H1 (cell line): Measurements from ENCODE around the gene PTTG2. TPM values are rescaled to one million over a fixed set of nuclear protein-coding genes. Genes with fewer than 3 reads are reported as not detected.

Source experiments
- CHD1 ChIP-seq: IDR thresholded peaks from 2 replicates; pipeline ENCODE4 v1.6.1; 2012; ENCODE audit warnings: low read depth, low read length, improper control_type of control experiment
- KDM5A ChIP-seq: fragments of 200-600 bp; IDR thresholded peaks from 2 replicates; pipeline ENCODE4 v1.7.1; 2012; ENCODE audit warnings: mild to moderate bottlenecking, low read length, inconsistent platforms, mixed read lengths
- PHF8 ChIP-seq: fragments of 200-600 bp; sonication (generic); conservative IDR thresholded peaks from 2 replicates; pipeline ENCODE4 v1.7.1; 2012; ENCODE audit warnings: low read depth, mild to moderate bottlenecking, inconsistent platforms, low read length, moderate library complexity
- RFX5 ChIP-seq: IDR thresholded peaks from 2 replicates; pipeline ENCODE4 v1.6.1; 2011; ENCODE audit warnings: low read depth, low read length, improper control_type of control experiment, borderline replicate concordance
- polyA plus RNA-seq, 7 experiments: library from polyadenylated mRNA; depleted of rRNA in 3 of 7; stranded (reverse) in 5 of 7; unstranded in 2 of 7; fragments of >200 nt in 5 of 7; fragments of 200-250 nt in 2 of 7; gene quantifications; 1 replicate in 5 of 7; 2 replicates in 1 of 7; 4 replicates in 1 of 7; pipeline versions ENCODE4 v1.2.1 to v1.2.3, GENCODE V29; 2011 to 2013; ENCODE audit warnings: missing spikeins in 2 of 7, mixed read lengths in 2 of 7
- total RNA-seq: library from RNA; stranded (reverse); fragmentation: NEBNext Ultra II Directional; extraction: Animal tissue kit (Norgen Biotek cat#: 25700); gene quantifications from 2 replicates; pipeline ENCODE4 v1.2.1, GENCODE V29; 2021
- TF ChIP-seq, protein P1 (sequence below), 3 experiments: IDR thresholded peaks; 1 replicate in 2 of 3; 2 replicates in 1 of 3; pipeline versions ENCODE4 v1.5.1 to v1.6.1; 2011; ENCODE audit warnings: low read length in 3 of 3, mild to moderate bottlenecking in 3 of 3, inconsistent platforms in 2 of 3, low read depth in 1 of 3, moderate library complexity in 1 of 3; ENCODE audit not compliant: insufficient read depth in 1 of 3; ENCODE audit errors: control extremely low read depth in 1 of 3

The PTTG2 gene
- total and polyA plus RNA-seq, 2 of the 8 experiments (the other 6 are each of a cell fraction or from before 2014, with no cell fraction given) = not detected

DNA sequence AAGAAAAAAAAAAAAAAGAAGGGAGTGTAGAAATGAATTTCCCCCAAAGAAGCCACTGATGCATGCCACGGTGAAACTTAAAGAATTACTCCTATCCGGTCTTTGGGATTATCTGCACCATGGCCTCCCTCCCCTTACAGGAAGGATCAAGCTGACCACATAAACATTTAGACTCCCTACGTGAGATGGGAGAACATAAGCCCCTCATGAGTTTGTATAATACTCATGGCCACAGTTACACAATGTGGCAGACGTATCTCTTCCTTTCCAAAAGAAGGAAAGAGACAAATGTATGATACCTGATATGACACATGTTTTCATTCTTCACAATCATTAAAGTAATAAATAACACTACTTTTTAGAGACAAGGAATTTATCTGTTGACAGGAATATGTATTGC is 3.3 kb upstream of the PTTG2 start (continued):
- TF ChIP-seq, protein P1, sequence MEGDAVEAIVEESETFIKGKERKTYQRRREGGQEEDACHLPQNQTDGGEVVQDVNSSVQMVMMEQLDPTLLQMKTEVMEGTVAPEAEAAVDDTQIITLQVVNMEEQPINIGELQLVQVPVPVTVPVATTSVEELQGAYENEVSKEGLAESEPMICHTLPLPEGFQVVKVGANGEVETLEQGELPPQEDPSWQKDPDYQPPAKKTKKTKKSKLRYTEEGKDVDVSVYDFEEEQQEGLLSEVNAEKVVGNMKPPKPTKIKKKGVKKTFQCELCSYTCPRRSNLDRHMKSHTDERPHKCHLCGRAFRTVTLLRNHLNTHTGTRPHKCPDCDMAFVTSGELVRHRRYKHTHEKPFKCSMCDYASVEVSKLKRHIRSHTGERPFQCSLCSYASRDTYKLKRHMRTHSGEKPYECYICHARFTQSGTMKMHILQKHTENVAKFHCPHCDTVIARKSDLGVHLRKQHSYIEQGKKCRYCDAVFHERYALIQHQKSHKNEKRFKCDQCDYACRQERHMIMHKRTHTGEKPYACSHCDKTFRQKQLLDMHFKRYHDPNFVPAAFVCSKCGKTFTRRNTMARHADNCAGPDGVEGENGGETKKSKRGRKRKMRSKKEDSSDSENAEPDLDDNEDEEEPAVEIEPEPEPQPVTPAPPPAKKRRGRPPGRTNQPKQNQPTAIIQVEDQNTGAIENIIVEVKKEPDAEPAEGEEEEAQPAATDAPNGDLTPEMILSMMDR (IDR thresholded peaks at IDR 0.05; ENCODE audit: control extremely low read depth in 1 of 3, insufficient read depth in 1 of 3, low read depth in 1 of 3, low read length in 3 of 3) = no peak
- no peak for TF ChIP-seq KDM5A
- TF ChIP-seq CHD1 = no peak
- TF ChIP-seq PHF8 = no peak
- TF ChIP-seq RFX5 = no peak
